MM.1S (cell line): ENCODE results near the gene SWAP70.

Source experiments
- CTCF ChIP-seq: fragments of 300-600 bp; sonication (generic); IDR thresholded peaks from 2 replicates; pipeline ENCODE4 v1.5.1; 2016; ENCODE audit warnings: antibody characterized with exemption, low read length, mixed read lengths
- EZH2 ChIP-seq: fragments of 300-600 bp; sonication (generic); optimal IDR thresholded peaks from 2 replicates; pipeline ENCODE3; 2017; ENCODE audit warnings: low read depth, mild to moderate bottlenecking, antibody characterized with exemption, low read length, mixed read lengths

- no peak for TF ChIP-seq CTCF
- TF ChIP-seq EZH2: no peak
Measured at GRCh38 chr11:9636691-9637090, 27.2 kb upstream of the SWAP70 start.
